GM12878 (cell line): ENCODE data around the gene SERTAD1. TPM values are rescaled to one million over a fixed set of nuclear protein-coding genes. Genes with fewer than 3 reads are reported as not detected.
A peak's percentile ranks its signal among the peaks of the same experiment; 100 is the strongest.

Source experiments
- ATAC-seq: fragments of 200-7000 bp; cut with Tn5 transposase; 3 replicates; pipeline ENCODE4 v1.9.1; 2020; ENCODE audit warnings: mild to moderate bottlenecking, moderate library complexity
- BruUV-seq: library from RNA; stranded (reverse); fragments of 400-500 nt; replicated peaks from 2 replicates; lab custom pipeline; 2021; lab: Mats Ljungman, UMichigan
- CTCF ChIA-PET: fragments of 300-600 bp; sonication (Branson Sonifier 250); formaldehyde crosslinking; extraction: SDS; loops from one replicate; lab custom pipeline; 2021; ENCODE audit warnings: inconsistent platforms; lab: Yijun Ruan, JAX
- POLR2A ChIA-PET: fragments of 350-600 bp; formaldehyde crosslinking; extraction: SDS; loops from one replicate; lab custom pipeline; 2021; ENCODE audit warnings: inconsistent platforms; lab: Charles Lee
- RAD21 ChIA-PET: fragments of 300-600 bp; sonication (Branson Sonifier 250); formaldehyde crosslinking; loops from one replicate; lab custom pipeline; 2023; ENCODE audit warnings: antibody characterized with exemption; ENCODE audit not compliant: unreplicated experiment; lab: Charles Lee
- SMC1A ChIA-PET: fragments of 300-600 bp; sonication (Branson Sonifier 250); formaldehyde crosslinking; loops from one replicate; lab custom pipeline; 2023; ENCODE audit not compliant: unreplicated experiment, uncharacterized antibody; lab: Charles Lee
- DNase-seq: peaks from one replicate; pipeline ENCODE4 v3.0.0-alpha.2; 2011; ENCODE audit warnings: low read depth, low spot score
- FAIRE-seq: peaks from 3 replicates; lab custom pipeline; 2011; peaks lifted over from hg19 to GRCh38; lab: Jason Lieb, UNC
- H2AFZ ChIP-seq: 2 replicates; pipeline ENCODE4 v1.6.0; 2011; ENCODE audit warnings: low read depth, low read length, control low read depth; ENCODE audit not compliant: control insufficient read depth
- H3K27ac ChIP-seq: 2 replicates; pipeline ENCODE4 v1.5.1; 2011; ENCODE audit warnings: control low read depth; ENCODE audit not compliant: control insufficient read depth, insufficient read depth
- H3K27me3 ChIP-seq, 2 experiments: replicated peaks in 1 of 2; 2 replicates each; pipeline versions ENCODE4 v1.6.0 to v1.6.1; 2011; ENCODE audit warnings: low read length in 1 of 2; ENCODE audit not compliant: control insufficient read depth in 2 of 2, insufficient read depth in 2 of 2
- H3K36me3 ChIP-seq, 2 experiments: 2 replicates each; pipeline ENCODE4 v1.5.1; 2011; ENCODE audit warnings: low read length in 1 of 2; ENCODE audit not compliant: control insufficient read depth in 2 of 2, insufficient read depth in 2 of 2
- H3K4me1 ChIP-seq: 2 replicates; pipeline ENCODE4 v1.6.1; 2011; ENCODE audit warnings: mild to moderate bottlenecking, low read length, moderate library complexity, mixed read lengths; ENCODE audit not compliant: control insufficient read depth, insufficient read depth
- H3K4me2 ChIP-seq: 2 replicates; pipeline ENCODE4 v1.6.0; 2011; ENCODE audit warnings: control low read depth; ENCODE audit not compliant: control insufficient read depth, insufficient read depth
- H3K4me3 ChIP-seq: fragments of 200-600 bp; sonication (generic); 2 replicates; pipeline ENCODE4 v1.5.1; 2016
- H3K79me2 ChIP-seq: 2 replicates; pipeline ENCODE4 v1.6.0; 2011; ENCODE audit warnings: low read length; ENCODE audit not compliant: control insufficient read depth, insufficient read depth
- H3K9ac ChIP-seq: 2 replicates; pipeline ENCODE4 v1.8.0; 2011; ENCODE audit warnings: low read length, control low read depth, mixed read lengths; ENCODE audit not compliant: control insufficient read depth, insufficient read depth
- H3K9me3 ChIP-seq: replicated peaks from 3 replicates; pipeline ENCODE4 v1.5.1; 2011; ENCODE audit warnings: mild to moderate bottlenecking, low read length; ENCODE audit not compliant: control insufficient read depth, insufficient read depth
- H4K20me1 ChIP-seq: 2 replicates; pipeline ENCODE4 v1.6.0; 2011; ENCODE audit not compliant: control insufficient read depth, insufficient read depth
- CUX1 ChIP-seq: IDR thresholded peaks from 2 replicates; pipeline ENCODE4 v1.6.1; 2012; ENCODE audit warnings: improper control_type of control experiment, low read depth, low read length; ENCODE audit not compliant: insufficient replicate concordance
- ESRRA ChIP-seq: IDR thresholded peaks from 2 replicates; pipeline ENCODE4 v1.6.1; 2012; ENCODE audit warnings: mild to moderate bottlenecking, low read length, improper control_type of control experiment
- HDGF ChIP-seq: fragments of 450-650 bp; IDR thresholded peaks from 2 replicates; pipeline ENCODE4 v1.6.1; 2016; ENCODE audit warnings: antibody characterized with exemption
- IRF3 ChIP-seq: fragments of 450-650 bp; IDR thresholded peaks from 2 replicates; pipeline ENCODE4 v1.6.1; 2014; ENCODE audit warnings: mild to moderate bottlenecking
- NR2F1 ChIP-seq: fragments of 450-650 bp; conservative IDR thresholded peaks from 2 replicates; pipeline ENCODE4 v1.6.1; 2017; ENCODE audit warnings: mild to moderate bottlenecking
- POLR2A ChIP-seq: IDR thresholded peaks from 2 replicates; pipeline ENCODE4 v1.6.1; 2011; ENCODE audit warnings: low read depth, mild to moderate bottlenecking, low read length
- TAF1 ChIP-seq: IDR thresholded peaks from 2 replicates; pipeline ENCODE4 v1.6.1; 2011; ENCODE audit warnings: mild to moderate bottlenecking, low read depth, low read length, borderline replicate concordance
- ZBED1 ChIP-seq: IDR thresholded peaks from 2 replicates; pipeline ENCODE4 v1.6.1; 2016; ENCODE audit warnings: borderline replicate concordance
- WGBS: methylation state at CpG from one replicate; pipeline ENCODE4 v1.1.6; 2016; ENCODE audit warnings: low lambda C conversion rate; ENCODE audit not compliant: insufficient replicate concordance, insufficient coverage; ENCODE audit errors: missing lambda C conversion rate; 5-methylcytosine and 5-hydroxymethylcytosine counted together
- in situ Hi-C: fragments of 300-500 bp; cut with MboI; formaldehyde crosslinking; loops from 9 replicates; pipeline ENCODE4 v1.14.3; 2018; ENCODE audit warnings: mixed read lengths
- intact Hi-C: fragments of 100-400 bp; cut with micrococcal nuclease; formaldehyde crosslinking; loops from one replicate; pipeline ENCODE4 v1.14.2; 2022; ENCODE audit not compliant: unreplicated experiment
- polyA plus RNA-seq, 11 experiments: library from polyadenylated mRNA; depleted of rRNA in 4 of 11; unstranded in 6 of 11; stranded (reverse) in 5 of 11; fragments of >200 nt; fragmentation: Nextera tagmentation in 4 of 11; fragmentation: Illumina TruSeq in 1 of 11; extraction: Ambion mirVana in 4 of 11; extraction: Trizol in 1 of 11; gene quantifications; 1 replicate in 1 of 11; 2 replicates in 10 of 11; pipeline versions ENCODE4 v1.2.1 to v1.2.3, GENCODE V29; 2011 to 2016; ENCODE audit warnings: inconsistent platforms in 2 of 11, missing spikeins in 2 of 11, low read depth in 1 of 11
- total RNA-seq, 4 experiments: library from RNA; depleted of rRNA in 3 of 4; stranded (reverse); fragments of >200 nt in 3 of 4; fragmentation: Illumina TruSeq in 1 of 4; extraction: Trizol in 1 of 4; gene quantifications; 2 replicates each; pipeline versions ENCODE4 v1.2.1 to v1.2.3, GENCODE V29; 2013 to 2021

SERTAD1 gene
- total and polyA plus RNA-seq, 10 of the 15 experiments (the other 5 are each of a cell fraction or from before 2014, with no cell fraction given): 0.23 to 14.2 (median 8.0) TPM

- H3K27ac ChIP-seq: no peak overlapping the region
- H3K9ac ChIP-seq: no peak overlapping the region
- no peaks in the 10 kb centered on the region for H4K20me1 ChIP-seq
- no peaks in the 10 kb centered on the region for H3K79me2 ChIP-seq
- WGBS: 78% methylated on average over 14 of the region's 17 CpGs
- no peaks in the 10 kb centered on the region; a peak in 1 of 4 replicates for H3K36me3 ChIP-seq
- in situ Hi-C loops (no loop called here), intact Hi-C loops (no loop called here)
- H3K4me2 ChIP-seq: no peak overlapping the region
- no peaks in the 10 kb centered on the region for H3K4me1 ChIP-seq
- H3K9me3 ChIP-seq: no peaks in the 10 kb centered on the region
- no TSS peak for BruUV-seq
- RAD21 ChIA-PET: no interaction called here
- H2AFZ ChIP-seq: no peak overlapping the region
- POLR2A ChIA-PET: interaction anchor here (0.6 kb wide), 1 partner anchor 955 kb away, joined by 4 read pairs; no protein-coding TSS in a partner anchor
- DNase-seq (no peak), ATAC-seq (no peak), FAIRE-seq (no peak)
- H3K4me3 ChIP-seq: no peak overlapping the region
- H3K27me3 ChIP-seq: no peaks in the 10 kb centered on the region
- CTCF ChIA-PET: no interaction called here
- TF ChIP-seq ZBED1 (no peak), ESRRA (no peak), POLR2A (0 out of 2 replicates have a peak, but pooled peaks have one; percentile 31), NR2F1 (no peak)
- SMC1A ChIA-PET: no interaction called here
These were observed 49.4 kb downstream of the SERTAD1 start for GRCh38 chr19:40376286-40376862.

GRCh38 chr19:40374084-40374483, 51.7 kb downstream of the SERTAD1 start:
- H3K36me3 ChIP-seq: no peaks in the 10 kb centered on the region; a peak in 1 of 4 replicates
- FAIRE-seq: no peak

More at GRCh38 chr19:40374084-40374483, 51.7 kb downstream of the SERTAD1 start:
- no TSS peak for BruUV-seq
- Histone ChIP-seq H3K9ac (no peak overlapping the region), H3K9me3 (no peaks in the 10 kb centered on the region), H4K20me1 (no peaks in the 10 kb centered on the region), H2AFZ (no peak overlapping the region), H3K27me3 (no peaks in the 10 kb centered on the region), H3K27ac (no peak overlapping the region), H3K79me2 (no peaks in the 10 kb centered on the region), H3K4me1 (no peaks in the 10 kb centered on the region), H3K4me3 (no peak overlapping the region), H3K4me2 (no peak overlapping the region)
- WGBS: 82% methylated on average over 7 of the region's 7 CpGs
- ChIA-PET RAD21 (no interaction called here), SMC1A (no interaction called here), POLR2A (no interaction called here), CTCF (no interaction called here)
- in situ Hi-C loops (no loop called here), intact Hi-C loops (no loop called here)
- no peak for TF ChIP-seq TAF1
- no peak for TF ChIP-seq IRF3
- no peak for TF ChIP-seq HDGF
- no peak for TF ChIP-seq CUX1
- ATAC-seq: no peak
- no peak for DNase-seq
